Vagina (tissue), 2 donors: Measurements from ENCODE around the gene BCL2L14.

Experiments
- CTCF ChIP-seq, 3 experiments: fragments of 450-650 bp in 2 of 3; fragments of 200-600 bp in 1 of 3; sonication (generic) in 1 of 3; IDR thresholded peaks; one replicate each; pipeline ENCODE4 v1.5.1; 2017 to 2019; ENCODE audit warnings: antibody characterized with exemption in 3 of 3, mild to moderate bottlenecking in 2 of 3, moderate library complexity in 2 of 3
- POLR2A ChIP-seq, 2 donors: fragments of 450-650 bp; IDR thresholded peaks; one replicate each; pipeline ENCODE4 v1.6.1; 2017; ENCODE audit warnings: antibody characterized with exemption in 2 of 2, mild to moderate bottlenecking in 2 of 2, moderate library complexity in 2 of 2
- POLR2AphosphoS5 ChIP-seq, 2 donors: sonication (generic); formaldehyde crosslinking; IDR thresholded peaks; one replicate each; pipeline ENCODE4 v1.9.0; 2017; ENCODE audit warnings: antibody characterized with exemption in 2 of 2, mild to moderate bottlenecking in 2 of 2, low read depth in 1 of 2; ENCODE audit not compliant: insufficient read depth in 1 of 2

DNA sequence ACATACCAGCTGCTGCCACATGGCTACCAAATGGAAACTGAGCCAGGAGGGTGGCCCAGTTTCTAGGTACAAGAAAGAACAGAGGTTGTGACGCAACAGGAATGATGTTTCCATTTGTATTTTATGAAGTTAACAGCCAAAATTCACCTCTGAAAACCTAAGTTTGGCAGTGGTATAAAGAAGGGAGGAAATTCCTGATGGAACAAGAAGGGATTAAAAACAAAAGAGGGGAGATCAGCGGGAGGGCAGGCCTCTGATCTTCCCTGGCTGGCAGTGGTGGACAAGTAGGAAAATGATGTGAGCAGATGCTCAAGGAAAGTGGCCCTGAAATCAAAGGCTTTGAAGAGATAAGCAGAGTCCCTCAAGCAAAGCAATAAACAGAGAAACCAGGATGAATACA lies 47.3 kb upstream of the BCL2L14 start:
- TF ChIP-seq CTCF (IDR thresholded peaks at IDR 0.05) (no peak), POLR2A (IDR thresholded peaks at IDR 0.05) (no peak), POLR2AphosphoS5 (IDR thresholded peaks at IDR 0.05; ENCODE audit: insufficient read depth in 1 of 2, low read depth in 1 of 2) (no peak)
